ENCODE data around the gene GOLGA6L2.

DNA sequence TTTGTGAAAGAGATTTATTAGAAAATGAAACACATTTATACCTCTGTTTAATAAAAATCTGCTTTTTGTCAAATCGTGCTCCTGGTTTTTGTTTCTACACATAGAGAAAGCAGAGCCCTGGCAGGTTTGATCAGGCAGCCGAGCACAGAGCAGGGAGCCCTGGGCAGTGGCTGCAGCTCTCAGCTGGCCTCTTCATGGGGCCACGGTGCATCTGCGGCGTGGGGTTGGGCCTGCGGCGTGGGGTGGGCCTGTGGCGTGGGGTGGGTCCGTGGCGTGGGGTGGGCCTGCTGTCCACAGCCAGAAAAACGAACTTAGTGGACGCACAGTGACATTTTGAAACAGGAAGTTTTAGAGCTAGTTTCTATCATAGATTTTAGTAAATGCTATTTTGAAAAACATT, 10.6 kb downstream of the GOLGA6L2 start:
- TF ChIP-seq NFRKB (IDR thresholded peaks at IDR 0.05) (no peak), ZNF384 (IDR thresholded peaks at IDR 0.05) (no peak), SUZ12 (IDR thresholded peaks at IDR 0.05) (no peak)
